ENCODE data around the gene BST1.

BST1 gene, protein sequence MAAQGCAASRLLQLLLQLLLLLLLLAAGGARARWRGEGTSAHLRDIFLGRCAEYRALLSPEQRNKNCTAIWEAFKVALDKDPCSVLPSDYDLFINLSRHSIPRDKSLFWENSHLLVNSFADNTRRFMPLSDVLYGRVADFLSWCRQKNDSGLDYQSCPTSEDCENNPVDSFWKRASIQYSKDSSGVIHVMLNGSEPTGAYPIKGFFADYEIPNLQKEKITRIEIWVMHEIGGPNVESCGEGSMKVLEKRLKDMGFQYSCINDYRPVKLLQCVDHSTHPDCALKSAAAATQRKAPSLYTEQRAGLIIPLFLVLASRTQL

DNA sequence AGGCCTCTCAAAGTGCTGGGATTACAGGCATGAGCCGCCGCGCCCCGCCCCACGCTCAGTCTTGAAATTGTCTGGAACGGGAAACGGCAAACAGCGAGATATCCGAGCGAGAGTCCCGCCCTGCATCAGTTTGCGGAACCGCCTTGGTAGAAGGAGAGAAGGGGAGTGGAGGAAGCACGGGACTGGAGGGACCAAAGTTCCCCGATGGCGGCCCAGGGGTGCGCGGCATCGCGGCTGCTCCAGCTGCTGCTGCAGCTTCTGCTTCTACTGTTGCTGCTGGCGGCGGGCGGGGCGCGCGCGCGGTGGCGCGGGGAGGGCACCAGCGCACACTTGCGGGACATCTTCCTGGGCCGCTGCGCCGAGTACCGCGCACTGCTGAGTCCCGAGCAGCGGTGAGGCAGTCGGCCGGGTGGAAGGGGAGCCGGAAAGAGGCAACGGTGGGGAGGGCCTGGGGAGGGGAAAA, at the start of gene BST1:
Gene BST1 (plus strand): TSS at position 125 of the 463 bp plus-strand sequence. CDS start 80 bp downstream, at position 205.
- peak; percentile 14 to 61 (median 24) for DNase-seq

DNA sequence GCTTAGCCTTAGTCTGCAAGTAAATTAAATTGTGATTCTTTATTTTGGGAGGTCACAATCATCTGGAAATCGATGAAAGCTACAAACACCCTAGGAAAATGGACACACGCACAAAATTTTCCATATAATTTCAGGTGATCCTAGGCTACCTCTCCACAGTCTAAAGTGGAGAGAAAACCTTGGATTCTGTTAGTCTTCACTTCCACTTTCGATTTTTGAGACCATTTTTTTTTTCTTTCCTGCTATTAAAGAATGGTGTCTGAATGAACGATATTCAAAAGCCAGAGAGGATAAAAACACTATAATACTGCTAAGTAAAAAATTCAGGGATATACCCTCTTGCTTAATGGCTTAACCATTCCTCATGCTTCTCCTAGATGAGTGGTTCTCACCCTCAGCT, 49.4 kb upstream of the BST1 start:
- DNase-seq: no peak

DNA sequence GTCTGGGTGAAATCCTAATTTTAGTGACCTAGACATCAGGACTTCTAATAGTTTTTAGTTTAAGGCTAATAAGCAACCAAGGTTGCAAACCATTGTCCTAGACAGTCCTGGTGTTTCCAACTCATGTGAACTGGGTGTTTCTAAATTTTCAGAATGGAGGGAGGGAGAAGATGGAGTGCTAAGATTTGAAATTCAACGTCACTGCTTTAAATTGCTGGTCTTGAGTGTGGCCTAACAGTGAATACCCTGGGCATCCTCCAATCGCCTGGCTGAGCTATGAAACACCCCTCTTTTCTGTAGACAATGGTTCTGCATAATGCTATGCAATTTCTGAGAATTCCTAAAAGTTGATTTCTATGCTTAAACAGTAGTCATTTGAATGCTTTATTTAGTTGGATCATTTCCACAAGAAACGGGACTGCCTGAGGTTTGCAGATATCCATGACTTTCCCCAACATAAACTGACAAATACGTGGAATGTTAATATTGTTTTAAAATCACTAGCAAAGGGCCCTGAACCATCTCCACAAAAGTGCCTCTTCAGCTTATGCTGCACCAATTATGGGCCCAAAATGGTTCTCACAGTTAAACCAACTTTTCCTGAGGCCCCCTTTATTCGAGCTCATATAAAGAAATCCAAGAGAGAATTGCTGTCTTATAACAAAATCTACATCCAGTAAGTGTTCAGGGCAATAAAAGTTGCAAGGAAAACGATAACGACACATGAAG, 48.8 kb upstream of the BST1 start:
- DNase-seq: no peak

DNA sequence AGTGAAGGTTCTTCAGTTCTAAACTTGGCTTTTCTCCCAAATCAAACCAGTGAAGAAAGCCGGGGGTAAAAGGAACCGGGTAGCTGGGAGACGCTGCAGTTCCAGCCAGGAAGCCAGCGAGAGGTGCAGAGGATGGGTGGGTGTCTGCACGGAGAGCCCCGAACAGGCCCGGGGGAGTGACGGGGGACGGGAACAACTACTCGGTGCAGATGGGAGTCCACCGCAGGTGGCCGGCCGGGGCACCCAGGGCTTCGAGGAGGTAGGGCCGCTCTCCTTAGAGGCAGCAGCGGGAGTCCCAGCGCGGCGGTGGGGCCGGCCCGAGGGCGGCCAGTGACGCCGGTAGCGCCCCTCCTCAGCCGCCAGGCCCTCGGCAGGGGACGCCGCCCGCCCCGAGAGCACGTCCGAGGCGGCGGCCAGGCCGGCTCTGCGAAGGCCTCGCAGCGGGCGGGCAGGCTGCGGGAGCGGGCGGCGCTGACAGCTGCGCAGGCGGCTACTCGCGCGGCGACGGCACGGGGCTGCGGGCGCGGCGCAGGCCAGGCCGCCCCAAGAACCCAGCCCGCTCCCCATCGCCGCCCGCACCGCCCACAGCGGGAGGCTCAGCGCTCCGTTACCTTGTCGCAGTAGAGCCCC, 48.2 kb upstream of the BST1 start:
- DNase-seq: peak in 4 of 6 experiments; percentile 22 to 55 (median 36)

DNA sequence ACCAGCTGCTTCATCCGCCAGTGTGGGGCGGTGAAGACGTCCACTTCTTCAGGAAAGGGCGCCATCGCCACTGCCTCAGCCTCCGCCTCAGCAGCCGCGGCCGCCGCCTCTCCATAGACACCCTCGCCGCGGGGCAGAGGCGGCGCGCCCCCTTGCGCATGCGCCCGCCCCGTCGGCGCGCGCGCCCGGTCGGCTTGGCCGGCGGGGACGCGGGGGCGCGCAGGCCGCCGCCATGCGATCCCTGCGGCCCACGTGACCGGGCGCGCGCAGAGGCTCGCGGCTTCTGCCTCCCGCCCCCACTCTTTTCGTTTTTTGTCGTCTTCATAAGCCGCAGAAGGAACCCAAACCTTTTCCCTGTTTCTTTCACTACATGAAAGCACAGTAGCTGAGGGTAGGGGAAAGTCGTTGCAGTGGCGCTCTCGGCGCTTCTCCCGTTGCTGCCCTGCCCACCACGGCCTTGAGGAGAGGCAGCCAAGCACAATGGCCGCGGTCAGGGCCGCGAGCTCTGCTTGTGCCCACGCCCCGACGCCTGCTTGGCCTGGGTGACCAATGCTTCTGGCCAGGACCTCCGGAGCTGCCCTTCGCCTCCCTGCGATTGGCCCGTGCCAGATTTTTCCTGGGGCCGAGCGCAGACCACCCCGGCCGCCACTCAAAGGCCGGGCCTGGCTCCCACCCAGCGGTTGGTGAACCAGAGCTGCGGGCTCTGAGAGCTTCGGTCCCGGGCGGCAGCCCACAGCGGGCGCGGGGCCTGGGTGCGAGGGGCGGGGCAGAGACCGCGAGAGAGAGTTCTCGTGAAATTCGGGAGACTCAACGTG, 47.4 kb upstream of the BST1 start, which contains the start of gene FBXL5:
Gene FBXL5 (minus strand): TSS at position 135 of the 815 bp plus-strand sequence. CDS start 70 bp downstream, at position 65.
- DNase-seq: peak; percentile 74 to 89 (median 77)

DNA sequence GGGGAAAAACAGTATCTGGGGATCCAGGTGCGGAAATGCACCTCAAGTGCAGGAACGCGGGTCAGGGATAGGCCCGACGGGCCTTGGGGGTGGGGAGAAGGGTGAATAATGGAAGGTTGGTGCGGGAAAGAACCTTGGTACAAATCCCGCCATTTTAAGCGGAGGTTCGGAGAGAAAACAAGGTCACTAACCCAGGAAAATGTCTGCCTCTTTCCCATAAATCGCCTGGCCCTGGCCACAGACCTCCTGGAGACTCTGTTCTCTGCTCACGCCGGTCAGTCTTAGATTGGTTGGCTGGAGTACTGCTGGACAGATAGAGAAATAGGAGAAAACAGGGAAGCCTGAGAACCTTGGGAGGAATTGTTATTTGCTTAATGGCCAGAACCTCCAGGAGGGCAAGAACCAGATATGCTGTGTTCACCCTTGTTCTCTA, 46.8 kb upstream of the BST1 start:
- no peak for DNase-seq

DNA sequence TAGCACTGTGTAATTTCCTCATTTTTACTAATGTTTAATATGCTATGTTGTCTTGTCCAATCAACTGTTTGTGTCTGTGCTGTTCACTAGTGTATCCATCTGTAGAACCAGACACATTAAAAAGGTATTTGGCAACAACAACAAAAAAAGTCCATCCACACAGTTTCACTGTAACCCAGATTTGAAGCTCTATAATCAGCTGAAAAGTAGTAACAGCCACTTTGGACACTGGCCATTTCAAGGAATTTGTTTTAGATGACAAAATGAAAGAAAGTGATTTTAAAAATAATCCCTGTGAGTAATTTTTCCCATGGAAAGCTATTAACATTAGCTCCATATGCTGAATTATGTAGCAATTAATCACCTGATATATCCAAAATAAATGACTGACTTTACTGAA, 45.5 kb upstream of the BST1 start:
- DNase-seq: no peak

DNA sequence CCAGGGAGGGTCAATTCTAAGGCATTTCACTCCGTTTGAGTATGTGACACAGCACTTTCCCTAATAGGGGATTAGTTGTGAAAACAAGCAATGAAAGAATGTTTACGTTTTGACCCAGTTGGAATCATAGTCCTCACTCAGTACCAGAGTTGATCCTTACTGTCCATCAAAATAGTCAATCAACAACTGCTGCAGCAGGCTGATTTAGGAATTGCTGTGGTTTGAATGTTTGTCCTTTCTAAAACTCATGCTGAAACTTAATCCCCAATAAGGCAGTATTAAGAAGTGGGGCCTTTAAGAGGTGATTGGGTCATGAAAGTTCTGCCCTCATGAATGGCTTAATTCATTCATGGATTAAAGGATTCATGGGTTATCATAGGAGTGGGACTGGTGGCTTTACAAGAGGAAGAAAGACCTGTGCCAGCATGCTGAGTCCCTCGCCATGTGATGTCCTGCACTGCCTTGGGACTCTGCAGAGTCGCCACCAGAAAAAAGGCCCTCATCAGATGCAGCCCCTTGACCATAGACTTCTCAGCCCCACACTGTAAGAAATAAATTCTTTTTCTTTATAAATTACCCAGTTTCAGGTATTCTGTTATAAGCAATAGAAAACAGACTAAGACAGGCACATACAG, 44.6 kb upstream of the BST1 start:
- DNase-seq: no peak

DNA sequence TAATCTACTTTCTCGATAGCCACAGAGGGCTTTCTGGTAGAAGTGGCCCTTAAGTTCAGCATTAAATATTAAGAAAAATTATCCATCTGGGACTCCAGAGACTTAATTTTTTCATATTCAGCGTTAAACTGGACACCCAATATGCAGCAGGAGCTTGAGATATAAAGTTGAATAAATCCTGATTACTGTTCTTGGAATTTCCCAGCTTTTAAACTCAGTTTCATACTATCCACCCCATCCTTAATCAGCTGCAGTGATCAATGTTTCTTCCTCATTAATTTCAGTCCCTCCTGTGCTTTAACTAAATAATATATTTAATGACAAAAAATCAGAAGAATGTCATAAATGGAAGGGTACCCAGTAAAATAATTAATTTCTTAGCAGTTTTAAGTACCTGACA, 44.1 kb upstream of the BST1 start:
- DNase-seq: no peak

DNA sequence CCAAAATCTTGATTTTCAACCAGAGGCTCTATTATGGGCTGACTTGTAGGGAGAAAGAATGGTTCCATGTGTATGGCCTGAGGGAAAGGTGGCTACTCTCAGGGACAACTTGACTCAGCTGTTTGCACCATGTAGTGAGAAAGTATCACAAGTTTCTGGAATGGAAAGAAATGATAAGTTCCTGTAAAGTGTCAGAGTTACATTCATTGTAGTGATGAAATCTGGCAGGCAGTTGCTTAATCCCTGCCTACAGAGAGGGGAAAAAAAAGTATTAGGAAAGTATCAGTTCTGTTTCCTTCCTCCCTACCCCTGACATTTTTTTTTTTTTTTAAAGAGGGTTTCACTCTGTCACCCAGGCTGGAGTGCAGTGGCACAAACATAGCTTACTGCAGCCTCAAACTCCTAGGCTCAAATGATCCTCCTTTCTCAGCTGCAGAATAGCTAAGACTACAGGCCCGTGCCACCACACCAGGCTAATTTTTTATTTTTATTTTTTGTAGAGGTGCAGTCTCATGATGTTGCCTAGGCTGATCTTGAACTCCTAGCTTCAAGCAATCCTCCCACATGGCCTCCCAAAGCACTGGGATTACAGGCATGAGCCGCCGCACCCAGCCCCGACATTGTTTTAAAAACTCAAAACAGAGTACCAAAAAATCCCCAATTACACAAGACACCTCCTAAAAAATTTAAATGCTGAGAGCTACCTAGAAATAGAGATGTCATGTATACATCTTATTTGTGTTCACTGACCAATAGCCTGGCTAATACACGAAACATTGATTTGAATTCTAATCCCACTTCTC, 42.9 kb upstream of the BST1 start:
- DNase-seq: no peak

DNA sequence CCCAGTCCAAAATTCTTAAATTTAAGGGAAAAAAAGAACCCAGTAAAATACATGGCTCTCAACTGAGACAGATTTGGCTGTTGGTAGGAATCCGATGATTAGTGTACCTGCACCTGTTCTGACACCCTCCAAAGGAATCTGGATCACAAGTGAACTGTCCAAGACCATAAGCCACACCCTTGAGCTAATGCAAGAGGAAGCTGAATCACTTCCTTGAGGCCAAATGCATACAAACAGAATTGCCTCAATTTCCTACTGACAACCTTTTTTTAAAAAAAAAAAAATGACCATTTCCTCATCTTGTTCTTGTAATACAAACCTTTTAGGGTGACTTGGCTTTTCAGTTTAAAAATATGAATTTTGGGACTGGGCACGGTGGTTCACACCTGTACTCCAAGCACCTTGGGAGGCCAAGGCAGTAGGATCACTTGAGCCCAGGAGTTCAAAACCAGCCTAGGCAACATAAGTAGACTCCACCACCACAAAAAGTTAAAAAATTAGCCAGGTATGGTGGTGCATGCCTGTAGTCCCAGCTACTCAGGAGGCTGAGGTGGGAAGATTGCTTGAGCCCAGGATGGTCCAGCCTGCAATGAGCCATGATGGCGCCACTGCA, 37.0 kb upstream of the BST1 start:
- DNase-seq: no peak

DNA sequence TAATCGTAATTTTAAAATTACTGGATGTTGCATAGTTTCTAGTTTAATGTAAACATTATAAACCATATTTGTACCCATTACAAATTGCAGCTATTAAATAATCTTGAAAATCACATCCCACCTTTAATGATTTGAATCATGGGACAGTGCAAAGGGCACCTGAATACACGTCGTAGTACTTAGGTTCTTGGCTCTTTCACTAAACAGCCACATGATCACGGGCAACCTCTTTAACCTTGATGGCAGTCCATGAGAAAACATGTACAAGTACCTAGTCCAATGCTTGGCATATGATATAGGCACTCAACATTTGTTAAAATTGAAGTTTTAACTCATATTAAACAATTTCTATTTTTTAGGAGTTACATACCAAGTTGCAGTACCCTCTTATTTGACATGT, 35.9 kb upstream of the BST1 start:
- DNase-seq: no peak

DNA sequence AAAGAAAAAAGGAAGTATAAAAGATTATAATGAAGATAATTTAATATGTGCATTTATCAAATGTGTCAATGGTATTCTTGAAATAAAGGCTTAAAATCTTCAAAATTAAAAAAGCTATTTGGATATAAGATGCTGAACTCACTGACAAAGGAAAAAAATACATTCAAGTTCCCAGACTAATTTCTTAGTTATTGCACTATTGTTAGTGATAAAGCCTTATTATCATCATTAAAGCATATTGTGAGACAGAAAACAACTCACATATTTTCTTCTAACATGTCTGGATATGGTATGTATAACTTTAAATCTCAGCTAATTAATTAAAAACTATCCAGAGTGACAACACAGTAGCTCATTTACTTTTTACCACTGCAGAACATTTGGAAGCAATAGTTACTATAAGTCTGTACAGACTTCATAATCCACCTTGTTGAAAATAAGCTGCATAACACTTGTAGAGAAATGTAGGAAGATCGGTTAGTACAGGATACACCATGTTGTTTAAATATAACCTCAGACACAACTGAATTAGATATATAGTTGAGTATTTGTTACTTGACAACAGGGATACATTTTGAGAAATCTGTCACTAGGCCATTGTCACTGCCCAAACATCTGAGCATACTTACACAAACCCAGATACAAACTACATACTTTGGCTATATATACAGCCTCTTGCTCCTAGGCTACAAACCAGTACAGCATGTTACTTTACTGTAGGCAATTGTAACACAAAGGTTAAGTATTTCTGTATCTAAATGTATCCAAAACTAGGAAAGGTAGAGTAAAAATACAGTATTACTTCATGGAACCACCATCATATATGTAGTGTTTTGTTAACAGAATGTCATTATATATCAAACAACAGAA, 34.1 kb upstream of the BST1 start:
- DNase-seq: no peak

DNA sequence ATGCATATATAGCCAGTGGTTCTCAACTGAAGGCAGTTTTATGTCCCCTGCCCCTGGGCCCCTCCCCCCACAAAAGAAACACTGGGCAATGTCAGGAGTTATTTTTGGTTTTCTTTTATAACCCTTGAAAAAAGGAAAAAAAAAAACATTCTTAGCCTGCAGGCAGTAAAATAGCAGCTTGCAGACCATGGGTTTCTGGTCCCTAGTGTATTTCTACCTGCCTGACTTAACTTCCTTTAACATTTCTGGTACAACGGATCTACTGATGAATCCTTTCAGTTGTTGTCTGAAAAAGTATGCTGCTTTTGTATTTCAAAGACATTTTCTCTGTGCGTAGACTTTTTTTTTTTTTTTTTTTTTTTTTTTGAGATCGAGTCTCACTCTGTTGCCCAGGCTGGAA, 32.3 kb upstream of the BST1 start:
- DNase-seq: no peak

DNA sequence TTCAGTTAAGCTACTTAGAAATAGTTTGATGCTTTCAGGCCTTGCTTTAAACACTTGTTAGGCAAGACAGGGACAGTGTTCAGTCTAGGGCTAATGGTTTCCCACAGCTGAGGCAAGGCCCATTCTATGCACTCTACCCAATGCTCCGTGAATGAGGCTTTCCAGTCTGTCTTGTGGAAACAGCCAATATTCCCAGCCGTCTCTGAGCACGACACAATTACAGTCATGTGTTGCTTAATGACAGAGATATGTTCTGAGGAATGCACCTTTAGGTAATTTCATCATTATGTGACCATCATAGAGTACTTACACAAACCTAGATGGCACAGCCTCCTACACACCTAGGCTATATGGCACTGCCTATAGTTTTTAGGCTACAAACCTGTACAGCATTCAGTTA, 30.8 kb upstream of the BST1 start:
- DNase-seq: no peak

DNA sequence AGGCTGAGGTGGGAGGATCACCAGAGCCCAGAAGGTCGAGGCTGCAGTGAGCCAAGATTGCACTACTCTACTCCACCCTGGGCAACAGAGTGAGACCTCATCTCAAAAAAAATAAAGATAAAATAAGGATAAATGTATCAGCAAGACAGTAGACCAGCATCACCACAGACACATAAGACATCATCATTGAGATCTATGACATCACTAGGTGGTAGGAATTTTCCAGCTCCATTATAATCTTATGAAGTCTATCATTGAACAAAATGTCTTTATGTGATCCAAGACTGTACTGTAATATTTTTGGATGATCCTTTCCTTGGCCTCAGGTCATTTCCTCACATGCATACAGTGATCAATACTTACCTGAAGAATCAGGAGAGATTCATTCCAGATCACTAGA, 29.5 kb upstream of the BST1 start:
- DNase-seq: no peak

DNA sequence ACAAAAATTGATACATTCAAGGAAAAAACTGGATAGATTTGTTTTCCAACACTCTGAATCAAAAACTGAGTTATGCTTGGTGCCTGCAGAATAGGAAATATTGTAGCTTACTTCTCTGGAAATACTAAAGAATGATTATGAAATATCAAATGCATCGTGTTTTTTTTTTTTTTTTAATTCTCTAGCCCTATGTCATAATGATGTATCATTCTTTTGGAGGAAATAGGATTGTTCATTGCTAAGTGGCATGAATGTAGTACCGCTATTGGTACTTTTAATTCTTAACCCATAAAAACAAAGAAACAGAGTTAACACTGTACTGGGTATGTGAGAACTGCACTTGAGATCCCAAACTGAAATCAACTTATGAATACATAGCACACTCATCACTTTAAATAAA, 28.8 kb upstream of the BST1 start:
- no peak for DNase-seq

DNA sequence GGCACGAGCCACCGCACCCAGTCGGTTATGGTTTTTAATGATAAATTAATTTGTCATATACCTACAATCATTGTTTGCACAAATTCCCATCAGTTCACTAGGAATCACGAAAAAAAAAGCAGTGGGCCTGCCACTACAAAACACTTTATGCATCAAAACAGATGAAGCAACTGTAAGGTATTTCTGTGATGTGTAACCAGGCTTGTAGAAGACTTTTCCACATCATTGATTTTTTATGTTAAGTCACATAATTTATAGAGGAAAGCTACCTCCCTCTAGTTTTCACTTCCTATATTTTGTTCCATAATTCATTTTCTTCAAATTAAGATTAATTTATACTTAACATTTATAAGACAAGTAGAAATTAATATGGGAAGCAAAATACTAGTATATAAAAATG, 27.9 kb upstream of the BST1 start:
- no peak for DNase-seq

DNA sequence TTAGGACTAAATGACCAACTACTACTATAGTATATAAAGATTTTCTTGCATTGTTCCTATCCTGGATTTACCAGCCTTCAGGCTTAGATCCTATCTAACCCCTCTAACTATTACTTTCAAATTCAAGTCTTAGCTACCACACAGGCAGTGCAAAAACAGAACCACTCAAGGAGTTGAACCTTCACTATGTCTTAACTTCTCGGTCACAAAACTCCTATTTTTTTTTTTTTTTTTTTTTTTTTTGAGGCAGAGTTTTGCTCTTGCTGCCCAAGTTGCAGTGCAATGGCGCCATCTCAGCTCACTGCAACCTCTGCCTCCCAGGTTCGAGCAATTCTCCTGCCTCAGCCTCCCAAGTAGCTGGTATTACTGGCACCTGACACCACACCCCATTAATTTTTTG, 27.5 kb upstream of the BST1 start:
- no peak for DNase-seq

DNA sequence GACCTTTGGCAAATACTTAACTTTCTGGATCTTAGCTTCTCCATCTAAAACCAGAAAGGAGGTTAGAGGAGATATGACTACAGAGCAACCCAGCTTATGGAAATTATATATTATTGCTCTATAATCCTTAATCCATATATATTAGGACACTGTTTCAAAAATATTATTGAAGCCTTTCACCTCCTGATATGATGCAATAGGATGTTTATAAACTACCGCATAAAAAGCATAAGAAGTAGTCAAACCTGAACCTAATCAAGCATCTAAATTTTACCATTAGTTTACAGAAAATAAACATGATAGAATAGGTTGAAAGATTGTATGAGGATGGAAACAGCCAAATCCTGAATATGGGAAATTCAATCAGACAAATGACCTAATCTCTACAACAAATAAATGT, 26.8 kb upstream of the BST1 start:
- DNase-seq: no peak

Data from stimulated activated naive CD4-positive, alpha-beta T cell (primary cell).